ENCODE data around the gene SMAD6.

SMAD6 gene

GRCh38 chr15:66777596-66778313 is 75.7 kb downstream of the SMAD6 start:
- H3K27ac Mint-ChIP-seq (ENCODE audit: low read depth) = no peak overlapping the region
- no peaks in the 10 kb centered on the region for H3K4me1 Mint-ChIP-seq
- no peaks in the 10 kb centered on the region for H3K36me3 Mint-ChIP-seq (ENCODE audit: insufficient read depth)
- ATAC-seq (replicated peaks; ENCODE audit: extremely low read depth, poor library complexity, severe bottlenecking) = no peak
- DNase-seq (ENCODE audit: low spot score in 2 of 2) = no peak
- H3K27me3 Mint-ChIP-seq = peaks cover 7% of the 10 kb centered on the region
- no peaks in the 10 kb centered on the region for H3K9me3 Mint-ChIP-seq
- H3K4me3 Mint-ChIP-seq = no peak overlapping the region

DNA sequence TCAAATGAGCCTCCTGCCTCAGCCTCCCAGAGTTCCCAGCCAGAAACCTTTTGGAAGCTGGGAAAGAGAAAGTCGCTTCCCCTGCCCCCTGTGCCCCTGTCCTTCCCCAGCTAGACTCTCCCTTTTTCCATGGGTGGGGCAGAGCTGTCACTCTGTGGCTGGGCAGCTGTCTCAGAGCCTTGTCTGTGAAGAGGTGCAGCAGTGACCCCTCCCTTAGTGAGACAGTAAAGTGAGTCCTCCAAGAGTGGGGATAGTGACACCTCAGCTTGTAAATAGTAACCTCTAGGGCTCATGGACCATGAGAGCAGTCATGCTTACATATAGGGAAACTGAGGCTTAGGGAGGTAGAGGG is 76.3 kb downstream of the SMAD6 start:
- ATAC-seq (replicated peaks; ENCODE audit: extremely low read depth, poor library complexity, severe bottlenecking) = no peak
- Mint-ChIP-seq H3K27ac (ENCODE audit: low read depth) (no peak overlapping the region), H3K36me3 (ENCODE audit: insufficient read depth) (no peaks in the 10 kb centered on the region), H3K9me3 (no peaks in the 10 kb centered on the region), H3K4me3 (no peak overlapping the region), H3K4me1 (no peaks in the 10 kb centered on the region), H3K27me3 (peaks cover 7% of the 10 kb centered on the region)
- DNase-seq (ENCODE audit: low spot score in 2 of 2) = no peak

DNA sequence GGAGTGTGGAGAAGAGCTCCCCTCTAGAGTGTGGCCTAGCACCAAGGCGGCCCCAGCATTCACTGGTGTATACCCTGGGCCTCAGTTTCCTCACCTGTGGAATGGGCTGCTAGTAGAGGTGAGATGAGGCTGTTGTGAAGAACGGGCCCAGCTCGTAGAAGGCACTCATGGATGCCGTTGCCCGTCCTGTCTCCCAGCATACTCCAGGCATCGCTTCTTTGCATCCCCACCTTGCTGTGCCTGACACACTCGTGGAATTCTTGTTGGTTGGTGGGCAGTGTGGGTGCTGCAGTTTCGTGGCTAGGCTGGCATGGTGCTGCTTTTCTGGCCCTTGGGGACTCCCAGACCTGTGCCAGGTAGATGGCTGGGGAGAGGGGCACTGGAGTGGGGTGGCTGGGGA is 76.7 kb downstream of the SMAD6 start:
- Mint-ChIP-seq H3K4me1 (no peaks in the 10 kb centered on the region), H3K36me3 (ENCODE audit: insufficient read depth) (no peaks in the 10 kb centered on the region), H3K4me3 (no peak overlapping the region), H3K27ac (ENCODE audit: low read depth) (no peak overlapping the region), H3K9me3 (no peaks in the 10 kb centered on the region), H3K27me3 (peaks cover 7% of the 10 kb centered on the region)
- DNase-seq (ENCODE audit: low spot score in 2 of 2) (no peak), ATAC-seq (replicated peaks; ENCODE audit: extremely low read depth, poor library complexity, severe bottlenecking) (no peak)

- peaks cover 7% of the 10 kb centered on the region for H3K27me3 Mint-ChIP-seq
- H3K36me3 Mint-ChIP-seq (ENCODE audit: insufficient read depth) = no peaks in the 10 kb centered on the region
- ATAC-seq (replicated peaks; ENCODE audit: extremely low read depth, poor library complexity, severe bottlenecking) (no peak), DNase-seq (ENCODE audit: low spot score in 2 of 2) (no peak)
- H3K9me3 Mint-ChIP-seq = no peaks in the 10 kb centered on the region
- no peak overlapping the region for H3K4me3 Mint-ChIP-seq
- H3K27ac Mint-ChIP-seq (ENCODE audit: low read depth) = no peak overlapping the region
- no peaks in the 10 kb centered on the region for H3K4me1 Mint-ChIP-seq
Measured at GRCh38 chr15:66779331-66780009, 77.4 kb downstream of the SMAD6 start.

- DNase-seq (ENCODE audit: low spot score in 2 of 2) (no peak), ATAC-seq (replicated peaks; ENCODE audit: extremely low read depth, poor library complexity, severe bottlenecking) (no peak)
- Mint-ChIP-seq H3K4me1 (no peaks in the 10 kb centered on the region), H3K9me3 (no peaks in the 10 kb centered on the region), H3K27ac (ENCODE audit: low read depth) (no peak overlapping the region), H3K27me3 (peaks cover 4% of the 10 kb centered on the region), H3K36me3 (ENCODE audit: insufficient read depth) (no peaks in the 10 kb centered on the region), H3K4me3 (no peak overlapping the region)
Measured at GRCh38 chr15:66780172-66780972, 78.3 kb downstream of the SMAD6 start.

DNA sequence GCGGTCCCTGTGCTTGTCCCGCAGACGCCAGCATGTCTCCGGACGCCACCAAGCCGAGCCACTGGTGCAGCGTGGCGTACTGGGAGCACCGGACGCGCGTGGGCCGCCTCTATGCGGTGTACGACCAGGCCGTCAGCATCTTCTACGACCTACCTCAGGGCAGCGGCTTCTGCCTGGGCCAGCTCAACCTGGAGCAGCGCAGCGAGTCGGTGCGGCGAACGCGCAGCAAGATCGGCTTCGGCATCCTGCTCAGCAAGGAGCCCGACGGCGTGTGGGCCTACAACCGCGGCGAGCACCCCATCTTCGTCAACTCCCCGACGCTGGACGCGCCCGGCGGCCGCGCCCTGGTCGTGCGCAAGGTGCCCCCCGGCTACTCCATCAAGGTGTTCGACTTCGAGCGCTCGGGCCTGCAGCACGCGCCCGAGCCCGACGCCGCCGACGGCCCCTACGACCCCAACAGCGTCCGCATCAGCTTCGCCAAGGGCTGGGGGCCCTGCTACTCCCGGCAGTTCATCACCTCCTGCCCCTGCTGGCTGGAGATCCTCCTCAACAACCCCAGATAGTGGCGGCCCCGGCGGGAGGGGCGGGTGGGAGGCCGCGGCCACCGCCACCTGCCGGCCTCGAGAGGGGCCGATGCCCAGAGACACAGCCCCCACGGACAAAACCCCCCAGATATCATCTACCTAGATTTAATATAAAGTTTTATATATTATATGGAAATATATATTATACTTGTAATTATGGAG is 79.1 kb downstream of the SMAD6 start:
- DNase-seq (ENCODE audit: low spot score in 2 of 2) (no peak), ATAC-seq (replicated peaks; ENCODE audit: extremely low read depth, poor library complexity, severe bottlenecking) (no peak)
- Mint-ChIP-seq H3K36me3 (ENCODE audit: insufficient read depth) (no peaks in the 10 kb centered on the region), H3K27me3 (no peaks in the 10 kb centered on the region), H3K27ac (ENCODE audit: low read depth) (no peak overlapping the region), H3K4me3 (no peak overlapping the region), H3K9me3 (no peaks in the 10 kb centered on the region), H3K4me1 (no peaks in the 10 kb centered on the region)

DNA sequence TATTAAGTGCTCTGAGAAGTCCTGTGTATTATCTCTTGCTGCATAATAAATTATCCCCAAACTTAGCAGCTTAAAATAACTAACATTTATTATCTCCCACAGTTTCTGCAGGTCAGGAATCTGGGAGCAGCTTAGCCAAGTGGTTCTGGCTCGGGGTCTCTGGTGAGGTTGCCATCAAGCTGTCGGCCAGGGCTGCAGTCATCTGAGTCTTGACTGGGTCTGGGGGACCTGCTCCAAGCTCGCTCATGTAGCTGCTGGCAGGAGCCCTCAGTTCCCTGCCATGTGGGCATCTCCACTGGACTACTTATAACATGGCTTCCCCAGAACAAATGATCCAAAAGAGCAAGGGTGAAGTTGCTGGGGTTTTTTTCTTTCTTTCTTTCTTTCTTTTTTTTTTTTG is 80.7 kb downstream of the SMAD6 start:
- H3K4me3 Mint-ChIP-seq = no peak overlapping the region
- DNase-seq (ENCODE audit: low spot score in 2 of 2) = no peak
- H3K36me3 Mint-ChIP-seq (ENCODE audit: insufficient read depth) = no peaks in the 10 kb centered on the region
- no peaks in the 10 kb centered on the region for H3K9me3 Mint-ChIP-seq
- no peaks in the 10 kb centered on the region for H3K27me3 Mint-ChIP-seq
- H3K27ac Mint-ChIP-seq (ENCODE audit: low read depth) = no peak overlapping the region
- H3K4me1 Mint-ChIP-seq = no peaks in the 10 kb centered on the region
- ATAC-seq (replicated peaks; ENCODE audit: extremely low read depth, poor library complexity, severe bottlenecking) = no peak

DNA sequence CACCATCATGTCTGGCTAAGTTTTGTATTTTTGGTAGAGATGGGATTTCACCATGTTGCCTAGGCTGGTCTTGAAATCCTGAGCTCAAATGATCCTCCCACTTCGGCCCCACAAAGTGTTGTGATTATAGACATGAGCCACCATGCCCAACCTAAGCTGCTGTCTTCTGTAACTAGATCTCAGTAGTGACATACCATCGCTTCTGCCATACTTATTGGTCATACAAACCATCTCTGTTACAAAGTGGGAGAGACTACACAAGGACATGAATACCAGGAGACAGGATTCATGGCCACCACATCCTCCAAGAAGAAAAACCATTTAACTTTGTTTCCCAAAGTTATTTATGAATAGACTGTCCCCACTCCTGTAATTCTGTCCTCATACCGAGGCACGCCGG is 81.3 kb downstream of the SMAD6 start:
- no peak for ATAC-seq (replicated peaks; ENCODE audit: extremely low read depth, poor library complexity, severe bottlenecking)

GRCh38 chr15:66783725-66784124 is 81.7 kb downstream of the SMAD6 start:
- no peaks in the 10 kb centered on the region for H3K9me3 Mint-ChIP-seq
- no peak overlapping the region for H3K27ac Mint-ChIP-seq (ENCODE audit: low read depth)
- no peaks in the 10 kb centered on the region for H3K36me3 Mint-ChIP-seq (ENCODE audit: insufficient read depth)
- H3K27me3 Mint-ChIP-seq = no peaks in the 10 kb centered on the region
- DNase-seq (ENCODE audit: low spot score in 2 of 2) (no peak), ATAC-seq (replicated peaks; ENCODE audit: extremely low read depth, poor library complexity, severe bottlenecking) (no peak)
- H3K4me3 Mint-ChIP-seq = no peak overlapping the region
- no peaks in the 10 kb centered on the region for H3K4me1 Mint-ChIP-seq

More for the DNA sequence above, 81.3 kb downstream of the SMAD6 start:
- H3K27ac Mint-ChIP-seq (ENCODE audit: low read depth) = no peak overlapping the region
- no peaks in the 10 kb centered on the region for H3K4me1 Mint-ChIP-seq
- H3K4me3 Mint-ChIP-seq = no peak overlapping the region
- H3K36me3 Mint-ChIP-seq (ENCODE audit: insufficient read depth) = no peaks in the 10 kb centered on the region
- H3K27me3 Mint-ChIP-seq = no peaks in the 10 kb centered on the region
- DNase-seq (ENCODE audit: low spot score in 2 of 2) = no peak
- no peaks in the 10 kb centered on the region for H3K9me3 Mint-ChIP-seq

- no peak overlapping the region for H3K4me3 Mint-ChIP-seq
- no peak for DNase-seq (ENCODE audit: low spot score in 2 of 2)
Measured at GRCh38 chr15:66784174-66784573, 82.1 kb downstream of the SMAD6 start.

GRCh38 chr15:66785637-66786036 is 83.6 kb downstream of the SMAD6 start:
- no peaks in the 10 kb centered on the region for H3K4me1 Mint-ChIP-seq
- no peak for ATAC-seq (replicated peaks; ENCODE audit: extremely low read depth, poor library complexity, severe bottlenecking)
- no peaks in the 10 kb centered on the region for H3K27me3 Mint-ChIP-seq
- H3K9me3 Mint-ChIP-seq = no peaks in the 10 kb centered on the region
- DNase-seq (ENCODE audit: low spot score in 2 of 2) = no peak
- H3K27ac Mint-ChIP-seq (ENCODE audit: low read depth) = no peak overlapping the region
- no peak overlapping the region for H3K4me3 Mint-ChIP-seq
- H3K36me3 Mint-ChIP-seq (ENCODE audit: insufficient read depth) = no peaks in the 10 kb centered on the region

More at GRCh38 chr15:66784174-66784573, 82.1 kb downstream of the SMAD6 start:
- ATAC-seq (replicated peaks; ENCODE audit: extremely low read depth, poor library complexity, severe bottlenecking) = no peak
- H3K9me3 Mint-ChIP-seq = no peaks in the 10 kb centered on the region
- no peaks in the 10 kb centered on the region for H3K4me1 Mint-ChIP-seq
- H3K36me3 Mint-ChIP-seq (ENCODE audit: insufficient read depth) = no peaks in the 10 kb centered on the region
- no peaks in the 10 kb centered on the region for H3K27me3 Mint-ChIP-seq
- no peak overlapping the region for H3K27ac Mint-ChIP-seq (ENCODE audit: low read depth)

- DNase-seq (ENCODE audit: low spot score in 2 of 2) (no peak), ATAC-seq (replicated peaks; ENCODE audit: extremely low read depth, poor library complexity, severe bottlenecking) (no peak)
- Mint-ChIP-seq H3K9me3 (no peaks in the 10 kb centered on the region), H3K27me3 (no peaks in the 10 kb centered on the region), H3K4me3 (no peak overlapping the region), H3K36me3 (ENCODE audit: insufficient read depth) (no peaks in the 10 kb centered on the region), H3K4me1 (no peaks in the 10 kb centered on the region), H3K27ac (ENCODE audit: low read depth) (no peak overlapping the region)
Measured at GRCh38 chr15:66786222-66786621, 84.2 kb downstream of the SMAD6 start.
